GM21723 (cell line): ENCODE measurements around the gene RPL22.

ENCODE experiments used
- ATAC-seq: cut with Tn5 transposase; IDR thresholded peaks from one replicate; pipeline ENCODE4 v1.9.1; 2021; ENCODE audit warnings: mild to moderate bottlenecking, moderate library complexity; ENCODE audit not compliant: unreplicated experiment

The RPL22 gene

DNA sequence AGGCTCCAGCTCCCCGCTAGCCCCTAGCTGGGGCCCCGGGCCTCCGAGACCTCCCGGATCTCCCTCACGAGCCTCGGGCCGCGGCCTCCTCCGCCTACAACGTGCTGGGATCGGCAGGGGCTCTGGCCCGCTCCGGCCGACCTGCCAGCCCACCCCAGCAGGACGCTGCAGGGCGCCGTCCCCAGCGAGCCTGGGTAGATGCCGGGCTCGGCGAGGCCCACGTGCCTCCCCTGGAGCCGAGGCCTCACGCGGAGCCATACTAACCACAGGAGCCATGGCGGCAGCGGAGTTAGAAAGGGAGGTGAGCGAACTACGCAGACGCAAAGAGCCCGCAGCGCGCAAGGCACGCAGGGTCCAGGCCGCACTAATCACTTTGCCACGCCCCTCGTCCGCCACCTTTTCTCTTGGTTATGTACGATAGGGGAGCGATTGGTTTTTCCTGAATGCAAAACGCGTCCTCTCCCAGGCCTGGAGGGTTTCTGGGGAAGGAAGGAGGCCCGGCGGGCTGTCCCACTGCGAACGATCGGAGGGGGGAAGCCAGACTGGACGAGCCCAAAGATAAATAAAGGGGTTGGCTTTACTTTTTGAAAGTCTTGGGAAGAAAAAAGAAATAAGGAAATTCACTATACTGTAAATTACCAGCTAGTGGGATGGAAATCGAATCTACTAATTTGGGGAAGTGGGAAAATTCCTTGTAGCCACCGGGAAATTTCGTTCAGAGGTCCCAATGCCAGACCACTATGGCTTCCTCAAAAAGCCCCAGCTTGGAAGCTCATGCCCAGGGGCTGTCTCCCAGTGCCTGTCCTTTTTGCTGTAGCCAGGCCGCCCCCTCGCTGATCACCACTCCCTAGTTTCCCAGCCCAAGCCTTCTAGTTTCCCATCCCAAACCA, at the start of gene RPL22:
Gene RPL22 (minus strand): TSS at position 298 of the 890 bp plus-strand sequence. CDS start 22 bp downstream, at position 276.
- peak; percentile 93 for ATAC-seq

DNA sequence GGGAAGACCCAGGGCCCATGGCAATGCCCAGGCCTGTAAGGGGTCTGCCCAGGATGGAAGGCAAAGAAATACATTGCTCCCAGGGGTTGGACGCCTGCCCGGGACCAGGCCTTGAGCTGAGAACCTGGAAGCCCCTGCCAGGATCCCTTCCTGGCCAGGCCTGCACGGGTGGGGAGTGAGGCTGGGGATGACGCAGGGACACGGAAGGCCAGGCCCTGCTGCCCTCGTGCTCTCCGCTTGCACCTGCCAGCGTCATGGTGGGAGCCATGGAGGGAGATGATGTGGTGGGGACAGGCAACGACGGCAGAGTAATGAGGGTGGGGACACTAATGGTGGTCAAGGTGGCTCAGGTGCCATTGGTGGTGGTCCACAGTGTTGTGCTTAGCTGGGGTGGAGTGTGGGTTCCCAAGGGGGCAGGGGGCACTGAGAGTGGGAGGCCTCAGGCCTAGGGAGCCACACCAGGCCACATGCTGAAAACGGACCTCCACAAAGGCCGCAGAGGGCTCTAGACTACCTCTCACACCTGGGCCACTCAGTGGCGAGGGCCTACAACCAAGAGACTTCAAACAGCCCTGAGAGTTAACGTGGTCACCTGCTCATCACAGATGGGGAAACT, 48.9 kb upstream of the RPL22 start:
- ATAC-seq, result no peak

DNA sequence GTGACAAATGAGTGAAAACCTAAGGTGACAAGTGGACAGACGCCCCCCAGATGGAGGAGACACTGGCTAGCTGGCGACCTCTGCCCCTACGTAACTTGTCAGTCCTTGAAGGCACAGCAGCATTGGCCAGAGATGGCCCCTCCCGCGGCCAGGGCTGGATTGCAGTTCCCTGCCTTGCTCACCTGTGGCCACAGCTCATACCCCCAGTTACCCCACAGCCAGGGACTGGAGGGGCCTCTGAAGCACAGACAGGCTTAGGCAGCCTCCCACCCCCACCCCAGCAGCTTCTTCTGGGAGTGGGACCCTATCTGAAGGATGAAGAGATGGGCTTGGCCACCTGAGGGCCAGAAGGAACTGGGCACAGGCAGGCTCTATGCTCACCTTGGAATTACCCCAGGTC, 48.3 kb upstream of the RPL22 start:
- ATAC-seq, result no peak

DNA sequence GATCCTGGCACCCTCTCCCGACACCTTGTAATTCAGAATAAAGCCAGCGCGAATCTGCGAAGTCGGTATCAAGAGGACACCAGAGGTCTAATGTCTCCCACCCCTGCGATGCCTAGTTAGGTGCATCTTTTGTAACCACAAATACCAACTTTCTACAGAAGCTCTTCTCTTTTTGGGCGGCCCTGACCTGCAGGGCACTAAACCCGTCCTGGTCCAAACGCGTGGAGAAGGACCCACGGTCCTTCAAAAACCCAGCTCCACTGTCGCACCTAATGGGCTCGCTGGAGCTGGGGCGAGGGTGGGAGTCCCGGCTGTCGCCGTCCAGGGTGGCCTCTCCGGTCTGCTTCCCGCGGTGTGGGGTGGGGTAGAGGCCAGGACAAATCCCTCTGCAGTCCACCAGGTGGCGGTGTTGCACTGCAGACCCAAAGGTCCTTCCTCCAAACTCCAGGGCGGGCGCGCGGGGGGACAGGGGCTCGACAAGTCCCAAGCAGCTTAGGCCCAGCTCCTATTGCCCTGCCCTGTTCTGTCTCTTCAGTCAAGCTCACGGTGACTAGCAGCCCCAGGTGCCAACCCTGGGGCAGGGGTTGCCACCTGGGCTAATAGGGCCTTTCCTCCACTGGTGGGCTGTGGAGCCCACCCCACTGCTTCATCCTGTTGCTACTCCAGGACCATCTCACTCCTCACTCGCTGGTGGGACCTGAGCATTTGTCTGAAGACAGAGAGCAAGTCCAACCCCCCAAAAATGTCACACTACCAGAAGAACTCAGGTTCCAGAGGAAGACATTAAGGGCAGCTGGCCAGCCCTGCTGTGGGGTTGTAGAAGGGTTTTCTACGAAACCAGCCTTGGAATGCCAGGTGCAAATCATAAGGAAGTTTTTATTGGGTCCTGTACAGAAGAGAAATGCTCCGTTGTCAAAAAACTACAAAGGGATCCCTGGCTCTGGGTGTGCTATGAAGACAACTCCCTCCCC, 47.4 kb upstream of the RPL22 start:
- no peak for ATAC-seq

DNA sequence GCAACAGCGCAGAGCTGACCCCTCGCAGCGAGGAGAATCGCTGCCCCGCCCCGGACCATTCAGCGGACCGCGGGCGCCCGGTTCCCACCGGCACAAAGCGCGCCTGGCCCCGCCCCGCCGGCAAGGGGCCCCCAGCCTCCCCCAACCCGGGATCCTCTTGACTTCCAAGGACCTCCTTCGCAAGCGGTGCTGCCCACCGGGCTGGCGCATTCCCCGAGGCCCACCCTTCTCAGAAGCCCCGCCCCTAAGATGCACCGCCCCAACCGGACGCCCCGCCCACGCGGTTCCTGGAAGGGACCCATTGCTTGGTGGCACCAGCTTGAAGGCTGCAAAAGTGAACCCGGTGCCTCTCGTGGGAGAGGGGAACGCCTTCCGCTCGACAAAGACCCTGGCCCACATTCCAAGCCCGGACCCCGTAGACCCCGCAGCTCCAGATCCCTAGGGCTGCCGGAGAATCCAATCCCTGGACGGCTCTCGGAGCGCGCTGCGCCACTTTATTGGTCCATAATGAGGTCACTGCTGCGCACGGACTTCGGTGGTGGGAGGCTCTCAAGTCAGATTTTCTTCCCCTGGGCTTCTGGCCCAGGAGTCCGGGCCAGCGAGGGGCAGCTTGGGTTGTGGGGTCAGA, 46.6 kb upstream of the RPL22 start:
- ATAC-seq, result no peak

DNA sequence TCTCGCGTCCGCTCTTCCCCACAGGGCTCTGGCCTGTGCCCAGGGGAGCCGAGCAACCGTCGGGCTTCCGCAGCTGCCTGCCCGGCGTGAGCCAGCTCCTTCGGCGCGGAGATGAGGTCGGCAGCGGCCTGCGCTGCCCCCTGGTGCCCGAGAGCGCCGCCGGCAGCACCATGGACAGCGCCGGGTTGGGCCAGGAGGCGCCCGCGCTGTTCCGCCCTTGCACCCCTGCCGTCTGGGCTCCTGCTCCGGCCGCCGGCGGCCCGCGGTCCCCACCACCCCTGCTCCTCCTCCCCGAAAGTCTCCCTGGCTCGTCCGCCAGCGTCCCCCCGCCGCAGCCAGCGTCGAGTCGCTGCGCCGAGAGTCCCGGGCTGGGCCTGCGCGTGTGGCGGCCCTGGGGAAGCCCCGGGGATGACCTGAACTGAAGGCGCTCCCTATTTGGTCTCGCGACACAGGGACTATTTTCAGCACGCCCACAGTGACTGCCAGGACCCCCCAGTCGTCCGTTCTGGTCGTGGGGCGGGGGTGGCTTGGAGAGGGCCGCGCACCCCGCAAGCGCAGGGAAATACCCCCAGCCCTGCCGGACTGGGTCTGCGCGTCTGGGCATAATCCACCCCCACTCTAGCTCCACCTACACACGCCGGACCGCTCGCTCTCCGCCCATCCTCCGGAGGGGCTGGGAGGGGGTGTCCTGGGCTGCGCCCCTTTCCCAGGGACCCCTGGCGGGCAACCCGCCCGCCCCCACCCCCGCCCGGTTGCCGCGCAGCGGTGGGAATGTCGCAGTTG, 45.9 kb upstream of the RPL22 start:
- no peak for ATAC-seq

DNA sequence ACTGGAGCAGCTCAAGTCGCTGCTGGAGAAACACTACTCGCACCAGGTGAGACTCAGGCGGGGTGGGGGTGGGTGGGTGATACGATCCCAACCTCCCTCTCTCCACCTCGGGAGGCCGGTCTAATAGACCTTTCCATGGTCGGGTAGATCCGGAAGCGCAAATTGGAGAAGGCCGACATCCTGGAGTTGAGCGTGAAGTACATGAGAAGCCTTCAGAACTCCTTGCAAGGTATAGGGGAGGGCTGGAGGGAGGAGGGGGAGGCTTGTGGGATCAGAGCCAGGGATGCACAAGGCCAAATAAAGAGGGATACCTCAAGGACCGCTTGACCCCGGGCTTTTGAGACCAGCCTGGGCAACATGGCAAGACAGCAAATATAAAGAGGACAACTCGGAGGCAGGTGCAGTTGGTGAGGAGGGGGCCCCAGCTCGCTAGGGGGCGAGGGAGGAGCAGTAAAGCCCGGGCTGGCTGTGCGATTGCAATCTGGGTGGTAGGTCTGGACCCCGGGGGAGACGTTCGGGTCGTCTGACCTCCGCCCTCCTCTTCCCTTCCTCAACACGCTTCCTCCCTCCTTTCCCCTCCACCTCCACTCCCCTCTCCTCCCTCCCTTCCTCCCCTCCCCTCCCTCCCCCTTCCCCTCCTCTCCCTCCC, 45.1 kb upstream of the RPL22 start:
- ATAC-seq, result no peak

DNA sequence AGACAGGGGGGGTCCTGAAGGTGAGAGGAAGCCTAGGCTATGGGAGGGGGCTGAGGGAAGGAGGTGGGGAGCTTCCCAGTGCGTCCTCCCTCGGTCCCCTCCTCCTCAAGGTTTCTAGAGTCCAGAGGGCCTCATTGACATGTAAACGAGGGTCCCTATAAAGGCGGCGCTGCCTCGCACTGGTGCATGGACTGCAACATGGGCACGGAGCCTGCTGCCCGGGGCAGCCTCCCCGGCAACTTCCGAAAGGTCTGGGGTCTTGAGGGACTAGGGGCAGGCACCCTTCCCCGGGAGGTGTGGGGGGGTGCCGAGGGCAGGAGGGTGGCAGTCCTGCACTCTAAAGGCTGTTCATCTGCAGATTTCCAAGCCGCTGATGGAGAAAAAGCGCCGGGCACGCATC, 44.6 kb upstream of the RPL22 start, which contains the start of gene HES3:
Gene HES3 (plus strand): TSS at position 187 of the 400 bp plus-strand sequence. CDS start 187 bp downstream, at position 374.
- no peak for ATAC-seq

DNA sequence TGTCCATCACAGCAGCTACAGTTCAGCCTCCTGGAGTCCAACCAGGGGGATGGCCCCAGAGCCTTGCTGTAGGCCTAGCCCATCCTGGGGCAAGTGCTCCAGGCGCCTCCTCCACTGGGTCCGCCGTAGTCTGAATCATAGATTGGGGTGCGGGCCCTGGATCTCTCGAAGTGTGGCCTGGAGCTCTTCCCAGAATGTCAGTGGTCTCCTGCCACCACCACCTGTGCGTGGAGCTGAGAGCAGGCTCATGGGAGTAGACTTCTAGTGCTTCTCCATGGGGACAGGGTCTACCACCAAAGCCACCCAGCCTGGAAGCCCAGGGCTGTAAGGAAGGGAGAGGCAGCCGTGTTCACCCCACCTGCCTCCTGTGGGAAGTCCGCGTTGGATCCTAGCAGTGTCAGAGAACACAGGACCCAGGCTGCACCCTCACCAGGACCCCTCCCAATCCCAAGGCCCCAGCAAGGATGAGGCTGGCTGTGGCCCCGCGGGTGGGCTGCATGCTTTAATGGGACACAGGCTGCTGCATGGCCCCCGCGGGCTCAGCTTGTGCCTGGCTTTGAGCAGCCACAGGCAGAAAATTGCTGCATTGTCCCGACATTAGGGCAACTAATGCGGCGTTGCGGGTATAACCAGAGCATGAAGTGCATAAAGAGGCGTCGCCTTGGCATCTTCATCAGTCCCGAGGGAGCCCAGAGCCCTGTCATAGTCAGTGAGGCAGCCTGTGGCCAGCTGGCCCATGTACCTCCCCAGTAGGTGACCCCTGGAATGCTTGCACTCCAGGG, 43.8 kb upstream of the RPL22 start:
- no peak for ATAC-seq

DNA sequence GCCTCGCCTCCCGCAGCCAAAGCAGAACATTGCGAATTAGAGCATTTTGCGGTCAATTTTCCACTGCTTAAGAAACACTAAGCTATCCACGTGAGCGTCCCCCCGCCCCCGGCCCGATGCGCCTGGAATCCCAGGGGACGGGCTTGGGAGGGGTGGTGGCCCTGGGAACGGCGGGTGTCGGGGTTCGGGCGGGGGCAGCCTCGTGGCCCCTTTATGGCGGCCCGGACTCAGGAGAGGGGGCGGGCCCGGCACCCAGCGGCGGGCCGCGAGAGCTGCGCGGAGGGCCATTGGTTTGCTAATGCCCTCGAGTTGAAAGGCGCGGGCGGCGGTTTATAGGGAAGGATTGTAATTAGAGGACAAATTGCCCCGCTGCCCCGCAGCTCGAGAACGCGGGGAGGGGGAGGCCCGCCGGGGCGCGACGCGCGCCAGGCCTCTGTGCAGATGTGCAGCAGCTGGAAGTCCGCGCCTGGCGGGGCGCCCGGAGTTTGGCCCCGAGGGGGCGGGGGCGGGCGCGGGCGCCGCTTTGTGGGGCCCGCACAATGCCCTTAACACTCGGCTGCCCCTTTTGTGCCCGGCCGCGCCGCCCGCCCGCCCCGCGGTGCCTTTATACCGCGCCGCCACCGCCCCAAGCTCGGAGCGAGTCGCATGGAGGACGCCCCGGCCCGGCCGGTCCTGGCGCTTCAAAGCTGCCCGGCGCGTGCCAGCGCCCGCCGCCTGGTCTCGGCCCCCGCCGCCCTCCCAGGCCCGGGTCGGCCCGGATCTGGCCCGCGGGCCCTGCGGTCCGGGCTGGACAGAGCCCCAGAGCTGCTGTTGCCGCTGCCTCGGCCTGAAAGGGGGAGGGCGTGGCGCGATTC, 42.7 kb upstream of the RPL22 start:
- no peak for ATAC-seq

DNA sequence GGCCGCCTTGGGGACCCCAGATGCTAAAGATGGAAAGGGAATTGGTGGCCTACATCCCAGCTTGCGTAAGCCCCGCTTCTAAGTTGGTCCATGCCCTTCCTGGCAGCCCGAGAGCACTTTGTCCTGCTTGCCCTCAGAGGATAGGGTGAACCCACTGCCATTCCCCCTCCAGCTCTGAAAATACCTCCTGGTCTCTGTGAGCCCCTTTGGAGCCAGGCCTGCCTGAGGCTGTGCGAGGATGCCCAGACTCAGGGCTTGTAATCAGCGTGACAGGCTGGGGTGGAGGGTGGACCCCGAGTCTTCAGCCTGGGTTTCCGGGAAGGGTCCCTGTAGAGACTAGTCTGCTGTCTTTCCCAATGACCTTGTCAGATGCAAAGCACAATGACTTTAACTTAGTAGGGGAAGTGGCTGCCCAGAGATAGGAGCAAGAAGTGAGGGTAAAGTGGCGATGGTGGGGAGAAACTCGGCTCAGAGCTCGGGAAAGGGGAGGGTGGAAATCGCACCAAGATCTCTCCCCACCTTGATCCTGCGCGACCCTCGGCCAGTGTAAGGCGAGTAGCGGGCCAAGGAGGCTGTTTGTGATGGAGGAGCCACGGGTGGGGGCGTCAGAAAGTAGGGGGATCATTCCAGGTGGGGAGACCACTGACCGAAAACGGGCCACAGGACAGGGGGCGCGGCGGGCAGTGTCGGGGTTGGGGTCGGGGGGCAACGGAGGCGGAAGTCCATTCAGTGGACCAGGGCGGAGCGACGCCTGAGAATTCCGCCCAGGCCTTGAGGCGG, 41.9 kb upstream of the RPL22 start:
- ATAC-seq, result no peak

DNA sequence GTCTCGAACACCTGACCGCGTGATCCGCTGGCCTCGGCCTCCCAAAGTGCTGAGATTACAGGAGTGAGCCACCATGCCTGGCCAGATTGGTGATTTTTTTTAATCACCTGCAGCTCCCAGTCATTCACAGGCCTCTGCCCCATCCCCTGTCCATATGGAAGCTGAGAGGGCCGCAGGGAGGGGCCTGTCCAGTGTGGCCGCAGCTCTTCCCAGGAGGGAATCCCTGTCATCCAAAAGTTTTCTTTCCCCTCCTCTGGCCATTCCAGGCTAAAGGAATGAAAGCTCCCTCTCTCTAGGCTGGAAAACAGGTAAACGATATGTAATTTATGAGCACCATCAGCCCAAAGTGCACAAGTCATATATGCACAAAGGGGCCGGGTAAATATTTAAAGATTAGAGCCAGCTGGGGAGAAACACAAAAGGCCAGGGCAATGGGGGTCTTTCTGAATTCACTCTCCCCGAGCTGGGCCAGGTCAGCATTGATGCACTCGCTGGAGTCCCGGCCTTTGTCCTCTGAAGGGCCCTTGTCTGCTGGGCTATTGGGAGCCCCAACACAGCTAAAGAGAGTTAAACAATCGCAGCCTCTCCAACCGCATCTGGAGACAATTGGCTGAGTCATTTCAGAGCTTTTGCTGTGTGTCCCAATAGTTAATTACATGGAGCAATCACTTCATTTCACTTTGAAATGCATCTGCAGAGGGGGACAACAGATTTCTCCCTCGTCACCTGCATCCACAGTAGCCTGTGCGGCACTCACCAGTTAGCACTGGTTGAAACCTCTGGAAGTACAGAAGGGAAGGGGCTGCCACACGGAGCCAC, 40.8 kb upstream of the RPL22 start:
- ATAC-seq, result no peak

DNA sequence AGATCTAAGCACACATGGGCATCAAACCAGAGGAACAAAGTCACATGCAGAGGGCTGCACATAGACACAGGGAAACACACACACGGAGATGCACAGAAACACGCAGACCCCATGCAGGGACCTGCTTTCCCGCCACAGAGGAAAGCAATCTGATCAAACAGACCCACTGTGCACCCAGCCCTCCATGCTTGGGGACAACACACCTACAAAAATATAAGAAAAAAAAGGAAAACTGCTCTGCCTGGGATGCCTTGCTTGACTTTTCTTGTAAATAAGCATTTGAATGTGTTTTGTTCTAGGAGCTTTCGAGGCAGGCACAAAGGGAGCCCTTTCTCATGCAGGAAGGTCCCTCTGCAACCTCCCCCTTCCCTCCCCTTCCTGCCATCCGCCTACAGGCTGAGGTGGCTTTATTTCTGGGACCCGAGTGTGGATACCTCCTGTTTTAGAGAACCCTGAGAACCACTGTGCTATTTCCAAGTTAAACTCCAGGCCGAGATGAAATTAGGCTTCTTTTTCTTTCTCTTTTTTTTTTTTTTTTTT, 39.9 kb upstream of the RPL22 start:
- no peak for ATAC-seq

DNA sequence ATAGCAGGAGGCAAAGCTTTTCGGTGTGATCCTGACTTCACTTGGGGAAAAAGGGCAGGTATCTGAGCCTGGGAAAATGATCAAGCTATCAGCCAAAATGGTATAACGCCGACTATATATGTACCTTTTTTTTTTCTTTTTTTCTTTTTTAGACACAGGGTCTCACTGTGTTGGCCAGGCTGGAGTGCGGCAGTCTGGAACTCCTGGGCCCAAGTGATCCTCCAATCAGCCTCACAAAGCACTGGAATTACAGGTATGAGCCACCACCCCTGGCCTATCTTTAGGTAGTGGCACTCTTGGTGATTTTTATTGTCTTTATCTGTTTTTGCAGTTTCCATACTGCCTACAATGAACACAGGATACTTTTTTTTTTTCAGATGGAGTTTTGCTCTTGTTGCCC, 37.7 kb upstream of the RPL22 start:
- ATAC-seq, result no peak

DNA sequence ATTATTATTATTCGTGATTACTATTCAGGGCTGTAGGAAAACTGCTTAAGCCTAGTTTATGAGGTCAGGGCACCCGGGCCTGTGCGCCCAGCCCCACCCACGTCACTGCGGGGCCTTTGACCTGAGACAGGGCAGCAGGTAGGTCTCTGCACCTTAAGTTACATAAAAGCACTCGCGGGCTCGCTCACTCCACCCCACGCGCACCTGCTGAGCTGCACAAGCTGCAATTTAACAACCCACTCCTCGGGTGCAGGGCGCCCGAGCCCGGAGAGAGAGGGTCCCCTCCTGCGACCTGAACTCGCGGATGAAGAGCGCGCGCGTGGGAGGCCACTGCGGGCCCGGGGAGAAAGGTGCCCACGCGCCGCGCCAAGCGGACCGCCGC, 35.9 kb upstream of the RPL22 start:
- peak; percentile 29 for ATAC-seq
